Bladder microvascular endothelial cell (primary cell): Measurements from ENCODE around the gene ATP5F1D. TPM values are rescaled to one million over a fixed set of nuclear protein-coding genes. Genes with fewer than 3 reads are reported as not detected.

Experiments used
- total RNA-seq: library from RNA; depleted of rRNA; stranded (reverse); fragments of >200 nt; gene quantifications from 2 replicates; pipeline ENCODE4 v1.2.3, GENCODE V29; 2014

Gene ATP5F1D
- total RNA-seq, result 31.1 and 39.6 TPM in 2 replicates

GRCh38 chr19:1241417-1242095 lies at the start of gene ATP5F1D:
Gene ATP5F1D (plus strand): TSS chr19:1241751. CDS start chr19:1241851, 100 bp downstream.

GRCh38 chr19:1205114-1206099 lies 36.1 kb upstream of the ATP5F1D start, which contains the start of gene STK11:
Gene STK11 (plus strand): TSS chr19:1205778. CDS start chr19:1206914, 1,136 bp downstream.

DNA sequence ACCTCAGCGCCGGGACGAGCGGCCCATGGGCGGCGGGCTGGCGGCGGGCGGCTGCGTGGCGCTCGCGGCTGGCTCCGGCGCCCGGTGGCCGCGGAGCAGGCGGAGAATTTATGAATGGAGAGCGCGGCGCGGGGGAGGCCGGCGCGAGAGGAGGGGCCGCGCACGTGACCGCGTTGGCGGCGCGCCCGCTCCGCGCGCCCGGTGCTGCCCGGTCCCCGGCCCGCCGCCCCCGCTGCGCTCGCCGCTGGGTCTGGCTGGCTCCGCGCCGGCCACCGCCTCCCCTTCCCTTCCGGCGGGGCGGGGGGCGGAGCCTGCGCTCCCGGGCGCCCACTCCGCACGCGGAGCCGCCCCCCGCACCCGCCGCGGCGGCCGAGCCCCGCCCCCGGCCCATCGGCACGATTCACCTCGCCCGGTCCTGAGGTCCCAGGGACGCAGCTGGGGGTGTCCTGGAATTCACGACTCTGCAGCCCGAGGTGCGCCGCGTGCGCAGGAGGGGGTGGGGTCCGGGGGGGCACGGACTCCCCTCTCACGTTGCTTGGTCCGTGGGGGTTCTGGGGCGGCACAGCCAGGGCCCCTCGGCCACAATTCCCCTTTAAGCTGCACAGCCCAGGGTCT lies 3.7 kb upstream of the ATP5F1D start, which contains the start of gene CBARP:
TSS of gene CBARP (minus strand) at position 252 of the 615 bp plus-strand sequence. CDS start 1,905 bp downstream, outside the sequence.

DNA sequence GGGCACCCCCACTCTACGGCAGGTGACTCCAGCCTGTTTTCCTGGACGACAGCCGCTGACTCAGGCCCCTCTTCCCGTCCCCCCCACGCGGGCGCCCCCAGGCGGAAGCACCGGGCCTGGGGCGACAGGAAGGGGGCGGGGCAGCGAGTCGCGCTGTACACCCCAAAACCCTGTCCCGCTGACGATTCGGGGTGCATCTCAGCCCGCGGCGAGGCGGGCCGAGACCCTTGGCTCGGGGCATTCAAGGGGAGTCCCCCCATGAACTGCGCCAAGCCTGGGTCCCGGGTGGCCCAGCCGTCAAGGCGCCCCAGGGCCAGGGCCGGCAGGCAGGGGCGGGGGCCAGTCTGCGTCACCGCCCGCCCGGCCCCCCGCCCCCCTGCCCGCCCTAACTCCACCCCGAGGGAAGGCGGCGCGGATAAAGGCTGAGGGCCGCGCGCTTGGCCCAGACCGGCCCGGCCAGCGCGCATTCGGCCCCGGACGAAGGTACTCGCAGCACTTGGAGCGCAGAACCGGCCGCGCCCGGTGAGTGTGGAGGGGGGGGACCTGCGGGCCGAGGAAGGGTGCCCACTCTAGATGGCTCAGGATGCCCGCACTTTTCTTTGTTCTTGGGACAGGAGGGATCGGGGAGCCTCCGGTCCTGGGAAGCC lies 6.7 kb downstream of the ATP5F1D start, which contains the start of gene MIDN:
TSS of gene MIDN (plus strand) at position 445 of the 647 bp plus-strand sequence. CDS start 1,714 bp downstream, outside the sequence.

GRCh38 chr19:1269065-1269477 lies 27.5 kb downstream of the ATP5F1D start, which contains the start of gene CIRBP:
Gene CIRBP (plus strand): TSS chr19:1269332. CDS start chr19:1270934, 1,602 bp downstream.

DNA sequence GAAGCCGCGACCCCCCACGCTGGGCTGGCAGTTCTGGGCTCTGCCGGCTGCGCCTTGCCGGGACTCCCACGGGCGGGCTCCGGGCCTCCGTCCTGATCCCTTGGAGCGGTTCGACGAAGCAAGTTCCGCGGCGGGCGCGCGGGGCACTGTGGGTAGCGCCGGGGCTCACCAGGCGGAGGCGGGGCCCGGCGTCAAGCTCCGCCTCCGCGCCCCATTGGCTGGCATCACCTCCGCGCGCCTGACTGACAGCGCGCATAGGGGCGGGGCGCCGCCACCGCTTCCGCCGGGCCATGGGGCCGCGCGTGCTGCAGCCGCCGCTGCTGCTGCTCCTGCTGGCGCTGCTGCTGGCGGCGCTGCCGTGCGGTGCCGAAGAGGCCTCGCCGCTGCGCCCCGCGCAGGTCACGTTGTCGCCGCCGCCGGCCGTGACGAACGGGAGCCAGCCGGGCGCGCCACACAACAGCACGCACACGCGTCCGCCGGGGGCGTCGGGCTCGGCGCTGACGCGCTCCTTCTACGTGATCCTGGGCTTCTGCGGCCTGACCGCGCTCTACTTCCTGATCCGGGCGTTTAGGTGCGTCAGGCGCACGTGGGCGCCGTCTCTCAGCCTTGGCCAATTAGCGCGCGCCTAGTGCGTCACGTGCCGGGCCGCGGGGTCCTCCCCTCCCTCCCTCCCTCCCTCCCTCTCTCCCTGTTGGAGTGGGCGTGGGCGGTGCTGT lies 33.9 kb downstream of the ATP5F1D start, which contains the start of gene FAM174C:
TSS of gene FAM174C (plus strand) at position 271 of the 716 bp plus-strand sequence. CDS start at position 291, 20 bp downstream.

DNA sequence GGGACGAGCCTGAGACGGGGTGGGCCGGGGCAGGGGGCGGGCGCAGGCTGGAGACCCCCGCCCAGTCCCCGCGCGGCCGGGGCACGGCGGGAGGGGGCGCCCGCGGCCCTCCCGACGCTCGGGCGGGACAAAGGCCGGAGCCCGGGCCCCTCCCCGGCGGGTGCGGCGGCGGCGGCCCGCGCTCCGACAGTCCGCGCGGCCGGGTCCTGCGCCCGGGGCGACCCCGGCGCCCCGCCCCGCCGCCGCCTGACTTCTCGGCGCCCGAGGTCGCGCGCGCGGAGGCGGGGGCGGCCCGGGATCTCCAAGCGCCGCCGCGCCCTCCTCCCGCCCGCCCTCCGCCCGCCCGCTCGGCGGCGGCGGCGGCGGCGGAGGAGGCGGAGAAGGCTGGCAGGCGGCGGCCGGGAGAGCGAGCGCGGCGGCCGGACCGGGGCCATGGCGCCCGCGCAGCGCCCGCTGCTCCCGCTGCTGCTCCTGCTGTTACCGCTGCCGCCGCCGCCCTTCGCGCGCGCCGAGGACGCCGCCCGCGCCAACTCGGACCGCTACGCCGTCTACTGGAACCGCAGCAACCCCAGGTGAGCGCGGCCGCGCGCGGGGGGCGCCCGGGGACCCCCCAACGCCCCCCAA lies 44.3 kb downstream of the ATP5F1D start, which contains the start of gene EFNA2:
TSS of gene EFNA2 (plus strand) at position 137 of the 624 bp plus-strand sequence. CDS start at position 433, 296 bp downstream.

Other genes starting within 250 kb of the ATP5F1D start
- 0.50 and 0.97 TPM in 2 replicates for gene GRIN3B, start 241.3 kb upstream of the ATP5F1D start, total RNA-seq
- 37.9 and 71.6 TPM in 2 replicates for gene TMEM259, start 220.6 kb upstream of the ATP5F1D start, total RNA-seq
- gene RNU6-2, start 220.2 kb upstream of the ATP5F1D start, total RNA-seq, result not detected in 2 replicates
- gene CNN2, start 215.1 kb upstream of the ATP5F1D start, total RNA-seq, result 120 and 249 TPM in 2 replicates
- 6.2 and 7.8 TPM in 2 replicates for gene ABCA7, start 201.6 kb upstream of the ATP5F1D start, total RNA-seq
- 50.0 and 78.8 TPM in 2 replicates for gene ARHGAP45, start 174.6 kb upstream of the ATP5F1D start, total RNA-seq
- 70.6 and 138 TPM in 2 replicates for gene POLR2E, start 146.4 kb upstream of the ATP5F1D start, total RNA-seq
- 397 and 445 TPM in 2 replicates for gene GPX4, start 137.8 kb upstream of the ATP5F1D start, total RNA-seq
- gene SBNO2, start 67.5 kb upstream of the ATP5F1D start, total RNA-seq, result 29.0 and 60.5 TPM in 2 replicates
- gene STK11, start 36.0 kb upstream of the ATP5F1D start, total RNA-seq, result 87.0 and 87.3 TPM in 2 replicates
- 0.81 and 3.0 TPM in 2 replicates for gene CBARP, start 3.7 kb upstream of the ATP5F1D start, total RNA-seq
- 9.9 and 15.6 TPM in 2 replicates for gene MIDN, start 6.8 kb downstream of the ATP5F1D start, total RNA-seq
- 65.4 and 95.7 TPM in 2 replicates for gene CIRBP, start 27.6 kb downstream of the ATP5F1D start, total RNA-seq
- gene FAM174C, start 33.8 kb downstream of the ATP5F1D start, total RNA-seq, result 13.4 and 18.3 TPM in 2 replicates
- gene EFNA2, start 44.1 kb downstream of the ATP5F1D start, total RNA-seq, result 0.19 TPM in 1 of 2 replicates, not detected in the other
- 60.6 and 68.3 TPM in 2 replicates for gene NDUFS7, start 142.2 kb downstream of the ATP5F1D start, total RNA-seq
- gene GAMT, start 159.8 kb downstream of the ATP5F1D start, total RNA-seq, result 10.0 and 11.2 TPM in 2 replicates
- gene DAZAP1, start 165.8 kb downstream of the ATP5F1D start, total RNA-seq, result 61.4 and 81.4 TPM in 2 replicates
- 323 and 507 TPM in 2 replicates for gene RPS15, start 196.6 kb downstream of the ATP5F1D start, total RNA-seq
- gene APC2, start 208.4 kb downstream of the ATP5F1D start, total RNA-seq, result under 0.01 and 0.06 TPM in 2 replicates
- gene C19orf25, start 237.5 kb downstream of the ATP5F1D start, total RNA-seq, result 12.3 and 21.6 TPM in 2 replicates
- gene PCSK4, start 248.6 kb downstream of the ATP5F1D start, total RNA-seq, result 0.32 and 1.4 TPM in 2 replicates
- gene REEP6, start 249.4 kb downstream of the ATP5F1D start, total RNA-seq, result 0.38 and 1.5 TPM in 2 replicates